ENCODE data around the gene PNPLA6. TPM values are rescaled to one million over a fixed set of nuclear protein-coding genes. Genes with fewer than 3 reads are reported as not detected.
"Not testable (repeated sequence)": the region's sequence is repeated elsewhere in the genome, so short reads cannot be mapped to it uniquely, and the experiment has no call there.

The PNPLA6 gene
- polyA plus RNA-seq, 1 donor = 35.1 TPM

DNA sequence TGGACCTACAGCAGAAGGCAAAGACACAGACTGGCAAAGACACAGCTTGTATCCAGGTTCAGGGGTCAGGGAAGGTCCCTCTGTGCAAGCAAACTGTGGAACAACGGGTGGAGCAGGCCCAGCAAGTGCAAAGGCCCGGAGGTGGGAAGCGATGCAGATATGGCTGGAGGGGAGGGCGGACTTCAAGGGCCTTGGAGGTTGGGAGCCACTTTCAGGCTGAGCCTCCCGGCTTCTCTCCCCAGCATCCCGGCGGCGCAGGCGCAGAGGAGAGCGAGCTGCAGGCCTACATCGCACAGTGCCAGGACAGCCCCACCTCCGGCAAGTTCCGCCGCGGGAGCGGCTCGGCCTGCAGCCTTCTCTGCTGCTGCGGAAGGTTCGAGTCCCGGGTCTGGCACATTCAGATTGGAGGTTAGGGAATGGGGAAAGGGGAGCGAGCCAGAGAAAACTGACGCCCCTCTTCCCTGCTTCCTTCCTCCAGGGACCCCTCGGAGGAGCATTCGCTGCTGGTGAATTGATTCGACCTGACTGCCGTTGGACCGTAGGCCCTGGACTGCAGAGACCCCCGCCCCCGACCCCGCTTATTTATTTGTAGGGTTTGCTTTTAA lies 2.1 kb upstream of the PNPLA6 start:
- DNase-seq = no peak

DNA sequence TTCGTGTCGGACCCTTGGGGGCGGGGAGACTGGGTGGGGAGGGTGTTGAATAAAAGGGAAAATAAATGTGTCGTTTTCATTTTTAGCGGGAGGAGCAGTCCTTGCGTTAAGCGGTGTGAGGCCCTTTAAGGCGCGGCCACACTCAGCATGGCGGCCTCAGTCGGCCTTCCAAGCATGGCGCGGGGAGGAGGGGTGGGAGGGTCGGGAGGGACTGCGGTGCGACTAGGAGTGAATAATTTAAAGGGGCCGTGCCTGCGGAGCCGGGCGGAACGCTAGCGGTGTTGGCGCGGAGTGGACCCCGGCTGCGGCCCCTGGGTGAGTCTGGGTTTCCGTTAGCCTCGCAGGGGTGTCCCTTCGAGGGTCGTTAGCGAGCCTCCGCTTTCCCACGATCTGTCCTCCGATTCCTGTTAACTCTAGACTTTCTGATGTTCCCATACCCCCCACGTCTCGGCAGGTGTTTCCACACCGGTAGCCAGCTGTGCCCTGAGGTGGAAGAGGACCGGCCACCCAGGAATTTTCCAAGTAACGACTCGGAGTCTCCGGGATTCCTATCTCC lies 1.5 kb upstream of the PNPLA6 start:
- peak; percentile 92 for DNase-seq

DNA sequence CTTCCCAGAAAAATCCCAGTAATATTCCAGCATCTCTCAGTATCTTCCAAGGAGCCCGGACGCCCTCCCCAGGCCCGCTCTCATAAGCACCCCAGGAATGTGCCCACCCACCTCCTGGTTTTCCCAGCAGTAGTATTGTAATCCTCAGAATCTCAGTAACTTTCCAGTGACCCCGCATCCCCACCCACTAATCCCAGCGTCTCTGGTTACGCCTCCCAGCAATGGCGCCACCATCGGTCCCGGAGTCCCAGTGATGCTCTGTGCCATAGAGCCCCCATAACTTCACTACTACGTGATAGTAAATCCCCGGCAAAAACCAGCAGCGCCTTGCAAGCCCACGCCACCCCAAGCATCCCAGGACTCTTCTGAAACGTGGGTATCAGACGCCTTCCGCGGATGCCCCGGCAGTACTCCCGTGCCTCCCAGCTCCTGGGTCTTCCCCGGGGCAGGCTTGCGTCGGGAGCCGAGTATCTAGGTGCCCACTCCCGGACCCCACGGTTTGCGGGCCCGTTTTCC lies 928 bp upstream of the PNPLA6 start:
- DNase-seq = peak; percentile 71

DNA sequence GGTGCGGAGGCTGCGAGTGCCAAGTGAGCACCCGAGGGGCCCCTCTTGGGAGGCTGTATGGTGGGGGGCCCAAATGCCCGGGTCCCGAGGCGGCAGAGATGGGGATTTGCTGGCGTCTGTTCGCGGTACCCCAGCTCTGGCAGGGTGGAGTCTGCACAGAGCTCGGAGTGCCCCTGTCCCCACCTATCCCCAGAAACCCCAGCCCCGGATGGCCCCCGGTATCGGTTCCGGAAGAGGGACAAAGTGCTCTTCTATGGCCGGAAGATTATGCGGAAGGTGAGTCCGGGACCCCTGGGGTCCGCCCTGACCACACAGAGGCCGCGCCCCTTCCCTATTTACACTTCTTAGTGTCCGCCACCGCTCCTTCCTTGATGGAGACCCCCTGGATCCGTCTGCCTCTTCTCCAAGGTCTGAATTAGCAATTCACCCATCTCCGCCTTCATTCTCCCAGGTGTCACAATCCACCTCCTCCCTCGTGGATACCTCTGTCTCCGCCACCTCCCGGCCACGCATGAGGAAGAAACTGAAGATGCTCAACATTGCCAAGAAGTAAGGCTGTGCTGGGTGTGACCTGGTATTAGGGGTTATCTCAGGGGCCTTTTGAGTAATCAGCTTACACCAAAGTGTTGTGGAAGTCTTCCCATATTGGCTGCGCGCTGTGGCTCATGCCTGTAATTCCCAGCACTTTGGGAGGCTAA lies 630 bp downstream of the PNPLA6 start:
- DNase-seq = no peak

DNA sequence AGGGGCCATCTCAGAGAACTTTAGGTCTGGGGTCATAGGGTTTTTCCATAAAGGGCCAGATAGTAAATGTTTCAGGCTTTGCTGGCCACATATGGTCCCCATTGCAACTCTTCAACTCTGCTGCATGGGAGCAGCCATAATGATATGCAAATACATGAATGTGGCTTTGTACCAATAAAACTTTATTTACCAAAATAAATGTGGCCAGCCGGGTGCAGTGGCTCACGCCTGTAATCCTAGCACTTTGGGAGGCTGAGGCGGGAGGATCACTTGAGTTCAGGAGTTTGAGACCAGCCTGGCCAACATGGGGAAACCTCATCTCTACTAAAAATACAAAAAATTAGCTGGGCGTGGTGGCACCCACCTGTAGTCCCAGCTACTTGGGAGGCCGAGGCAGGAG lies 3.5 kb downstream of the PNPLA6 start:
- DNase-seq = not testable (repeated sequence)

DNA sequence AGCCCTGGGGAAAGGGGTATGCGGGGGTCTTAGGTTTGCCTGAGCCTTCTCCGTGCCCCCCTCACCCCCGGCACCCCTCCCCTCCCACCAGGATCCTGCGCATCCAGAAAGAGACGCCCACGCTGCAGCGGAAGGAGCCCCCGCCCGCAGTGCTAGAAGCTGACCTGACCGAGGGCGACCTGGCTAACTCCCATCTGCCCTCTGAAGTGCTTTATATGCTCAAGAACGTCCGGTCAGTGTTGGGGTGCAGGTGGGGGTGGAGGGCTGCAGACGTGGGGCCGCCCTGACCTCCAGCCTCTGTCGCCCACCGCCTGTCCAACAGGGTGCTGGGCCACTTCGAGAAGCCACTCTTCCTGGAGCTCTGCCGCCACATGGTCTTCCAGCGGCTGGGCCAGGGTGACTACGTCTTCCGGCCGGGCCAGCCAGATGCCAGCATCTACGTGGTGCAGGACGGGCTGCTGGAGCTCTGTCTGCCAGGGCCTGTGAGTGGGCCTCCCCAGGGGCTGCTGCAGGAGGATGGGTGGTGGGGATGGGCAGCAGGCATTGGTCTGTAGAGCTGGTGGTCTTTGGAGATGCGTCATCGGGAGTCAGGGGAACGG lies 4.4 kb downstream of the PNPLA6 start:
- no peak for DNase-seq

DNA sequence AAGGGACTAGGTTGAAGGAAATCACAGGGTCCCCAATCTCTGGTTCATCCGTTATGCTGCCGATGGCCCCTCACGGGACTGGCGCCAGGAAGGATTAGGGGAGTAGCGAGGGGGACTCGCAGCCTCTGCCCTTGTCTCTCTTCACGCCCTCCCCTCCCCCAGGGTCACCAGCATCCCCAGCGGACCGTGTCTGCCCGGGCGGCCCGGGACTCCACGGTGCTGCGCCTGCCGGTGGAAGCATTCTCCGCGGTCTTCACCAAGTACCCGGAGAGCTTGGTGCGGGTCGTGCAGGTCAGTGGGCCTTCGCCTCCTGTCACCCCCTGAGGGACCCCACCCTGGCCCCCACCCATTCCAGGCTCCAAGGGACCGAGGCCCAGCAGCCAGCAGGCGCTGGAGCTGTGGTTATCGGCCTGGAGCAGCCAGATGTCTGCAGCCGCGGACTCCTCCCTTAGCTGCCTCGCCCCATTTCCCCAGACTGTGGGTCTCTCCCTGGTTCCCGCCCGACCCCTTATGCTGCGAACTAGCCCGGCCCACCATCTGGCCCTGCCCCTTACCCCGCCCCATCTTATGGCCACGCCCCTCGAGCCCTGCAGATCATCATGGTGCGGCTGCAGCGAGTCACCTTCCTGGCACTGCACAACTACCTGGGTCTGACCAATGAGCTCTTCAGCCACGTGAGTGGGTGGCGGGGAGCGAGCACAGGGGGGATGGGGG lies 5.4 kb downstream of the PNPLA6 start:
- no peak for DNase-seq

DNA sequence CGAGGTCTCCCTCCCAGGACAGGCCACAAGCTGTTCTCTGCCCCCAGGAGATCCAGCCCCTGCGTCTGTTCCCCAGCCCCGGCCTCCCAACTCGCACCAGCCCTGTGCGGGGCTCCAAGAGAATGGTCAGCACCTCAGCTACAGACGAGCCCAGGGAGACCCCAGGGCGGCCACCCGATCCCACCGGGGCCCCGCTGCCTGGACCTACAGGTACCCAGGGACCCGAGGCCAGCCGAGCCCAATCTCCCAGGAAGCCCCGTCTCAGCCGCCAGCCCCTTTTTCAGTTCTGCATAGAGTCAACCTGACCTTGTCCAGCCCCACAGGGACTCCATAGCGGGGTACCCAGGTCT lies 5.9 kb downstream of the PNPLA6 start:
- DNase-seq = no peak

DNA sequence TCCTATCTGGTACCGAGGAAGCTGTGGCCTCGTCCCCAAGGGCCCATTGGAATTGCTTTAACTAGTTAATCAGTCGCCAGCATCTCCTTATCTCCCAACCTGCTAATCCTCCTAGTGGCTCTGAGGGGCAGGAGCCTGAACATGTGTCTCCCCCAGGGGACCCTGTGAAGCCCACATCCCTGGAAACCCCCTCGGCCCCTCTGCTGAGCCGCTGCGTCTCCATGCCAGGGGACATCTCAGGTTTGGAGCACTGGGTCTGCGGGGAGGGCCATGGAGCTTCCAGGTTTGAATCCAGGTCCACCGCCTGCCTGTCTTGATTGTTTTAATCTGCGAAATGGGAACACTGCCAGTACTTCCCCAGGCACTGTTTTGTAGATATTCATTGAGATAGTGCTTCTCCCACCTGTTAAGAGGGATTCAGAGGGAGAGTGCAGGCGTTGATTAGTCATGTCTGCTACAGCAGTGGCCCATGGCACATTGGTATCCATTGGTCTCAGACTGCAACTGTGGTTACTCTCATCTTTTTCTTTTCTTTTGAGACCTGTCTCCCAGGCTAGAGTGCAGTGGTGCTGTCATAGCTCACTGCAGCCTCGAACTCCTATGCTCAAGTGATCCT lies 6.4 kb downstream of the PNPLA6 start:
- DNase-seq = no peak

DNA sequence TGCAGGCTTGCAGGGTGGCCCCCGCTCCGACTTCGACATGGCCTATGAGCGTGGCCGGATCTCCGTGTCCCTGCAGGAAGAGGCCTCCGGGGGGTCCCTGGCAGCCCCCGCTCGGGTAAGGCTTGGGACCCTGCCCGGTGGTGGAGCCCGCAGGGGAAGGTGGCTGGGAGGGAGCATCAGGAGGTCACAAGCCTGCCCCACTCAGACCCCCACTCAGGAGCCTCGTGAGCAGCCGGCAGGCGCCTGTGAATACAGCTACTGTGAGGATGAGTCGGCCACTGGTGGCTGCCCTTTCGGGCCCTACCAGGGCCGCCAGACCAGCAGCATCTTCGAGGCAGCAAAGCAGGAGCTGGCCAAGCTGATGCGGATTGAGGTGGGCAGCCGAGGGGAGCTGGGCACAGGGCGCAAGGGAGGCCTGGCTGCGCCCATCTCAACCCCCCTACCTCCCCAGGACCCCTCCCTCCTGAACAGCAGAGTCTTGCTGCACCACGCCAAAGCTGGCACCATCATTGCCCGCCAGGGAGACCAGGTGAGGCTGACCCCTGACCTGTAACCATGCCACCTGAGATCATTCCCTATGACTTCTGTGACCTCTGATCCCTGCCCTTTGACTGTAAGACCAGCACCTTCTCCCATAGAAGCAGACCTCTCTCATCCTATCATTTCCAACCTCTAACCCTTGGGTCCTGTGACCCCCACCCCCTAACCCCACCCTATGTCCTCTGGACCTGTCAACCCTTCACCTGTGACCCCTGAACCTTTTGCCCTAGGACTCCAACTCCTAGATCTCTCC lies 7.2 kb downstream of the PNPLA6 start:
- no peak for DNase-seq

DNA sequence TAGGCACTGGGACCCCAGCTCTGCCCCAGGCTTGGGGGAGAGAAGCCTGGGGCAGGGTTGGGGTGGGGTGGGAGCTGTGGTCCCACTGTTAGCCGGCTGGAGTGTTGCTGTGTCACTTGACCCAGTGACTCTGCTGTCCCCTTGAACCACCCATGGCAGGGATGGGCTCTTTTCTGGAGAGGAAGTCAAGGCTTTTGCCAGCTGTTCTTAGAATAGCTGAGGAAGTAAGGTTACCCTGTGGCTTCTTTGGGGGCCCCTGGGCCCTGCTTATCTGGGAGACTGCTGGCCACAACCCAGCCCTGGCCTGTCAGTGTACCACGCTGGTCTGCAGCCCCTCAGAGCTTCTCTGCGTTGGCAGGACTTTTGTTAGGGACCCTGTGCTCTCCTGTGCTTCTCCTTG lies 9.1 kb downstream of the PNPLA6 start:
- DNase-seq = no peak

DNA sequence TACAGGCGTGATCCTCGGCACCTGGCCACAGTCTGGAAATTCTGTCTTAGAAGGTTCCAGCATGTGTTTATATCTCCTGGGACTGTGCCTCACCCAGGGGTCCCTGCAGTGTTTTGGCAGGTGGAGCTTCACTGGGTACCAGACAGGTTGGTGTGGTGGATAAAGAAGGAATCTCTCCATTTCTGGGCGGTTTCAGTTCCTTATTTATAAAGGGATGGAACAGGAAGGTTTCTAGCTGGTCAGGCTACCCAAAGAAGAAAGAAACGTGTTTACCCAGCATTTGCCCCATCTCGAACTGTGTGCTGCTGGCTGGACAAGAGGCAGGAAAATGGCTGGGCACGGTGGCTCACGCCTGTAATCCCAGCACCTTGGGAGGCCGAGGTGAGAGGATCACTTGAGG lies 9.8 kb downstream of the PNPLA6 start:
- DNase-seq = no peak

DNA sequence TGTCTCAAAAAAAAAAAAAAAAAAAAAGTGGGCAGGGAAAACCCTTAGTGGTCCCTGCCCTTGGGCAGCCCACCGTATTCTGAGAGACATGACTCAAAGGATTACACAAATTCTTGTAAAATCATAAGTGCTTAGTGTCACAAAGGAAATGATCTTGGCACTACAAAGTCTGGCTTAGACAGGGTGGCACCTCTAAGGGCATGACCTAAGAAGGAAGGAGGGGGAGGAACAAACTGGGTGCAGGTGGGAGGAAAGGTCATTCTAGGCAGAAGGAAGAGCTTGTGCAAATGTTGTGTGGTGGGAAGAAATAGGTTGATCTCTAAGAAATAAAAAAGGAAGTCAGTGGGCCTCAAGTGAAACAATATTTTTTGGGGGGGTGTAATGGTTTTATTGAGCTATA lies 10.4 kb downstream of the PNPLA6 start:
- DNase-seq = no peak

DNA sequence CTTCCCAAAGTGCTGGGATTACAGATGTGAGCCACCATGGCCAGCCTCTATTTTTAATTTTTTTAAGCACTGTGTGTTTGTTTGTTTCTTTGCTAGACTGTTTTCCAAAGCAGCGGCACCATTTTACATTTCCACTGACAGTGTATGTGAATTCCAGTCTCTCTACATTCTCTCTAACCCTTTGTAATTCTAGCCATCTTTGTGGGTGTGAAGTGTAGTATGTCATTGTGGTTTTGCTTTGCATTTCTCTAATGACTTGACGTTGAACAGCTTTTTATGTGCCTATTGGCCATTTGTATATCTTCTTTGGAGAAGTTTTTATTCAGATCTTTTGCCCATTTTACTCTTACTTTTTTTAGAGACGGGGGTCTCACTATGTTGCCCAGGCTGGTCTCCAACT lies 11.6 kb downstream of the PNPLA6 start:
- DNase-seq = no peak

DNA sequence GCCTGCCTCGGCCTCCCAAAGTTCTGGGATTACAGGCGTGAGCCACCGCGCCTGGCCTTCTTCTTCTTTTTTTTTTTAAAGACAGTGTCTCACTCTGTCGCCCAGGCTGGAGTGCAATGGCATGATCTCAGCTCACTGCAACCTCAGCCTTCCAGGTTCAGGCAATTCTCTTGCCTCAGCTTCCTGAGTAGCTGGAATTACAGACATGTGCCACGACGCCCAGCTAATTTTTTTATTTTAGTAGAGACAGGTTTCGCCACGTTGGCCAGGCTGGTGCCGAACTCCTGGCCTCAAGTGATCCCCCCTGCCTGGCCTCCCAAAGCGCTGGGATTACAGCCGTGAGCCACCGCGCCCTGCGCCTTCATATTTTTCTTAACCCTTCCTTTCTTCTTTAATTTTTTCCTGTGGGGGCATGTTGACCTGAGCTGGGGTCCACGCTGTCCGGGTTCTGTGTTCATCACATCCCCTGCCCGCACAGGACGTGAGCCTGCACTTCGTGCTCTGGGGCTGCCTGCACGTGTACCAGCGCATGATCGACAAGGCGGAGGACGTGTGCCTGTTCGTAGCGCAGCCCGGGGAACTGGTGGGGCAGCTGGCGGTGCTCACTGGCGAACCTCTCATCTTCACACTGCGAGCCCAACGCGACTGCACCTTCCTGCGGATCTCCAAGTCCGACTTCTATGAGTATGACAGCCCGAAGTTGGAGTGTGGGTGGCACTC lies 14.1 kb downstream of the PNPLA6 start:
- DNase-seq = no peak

DNA sequence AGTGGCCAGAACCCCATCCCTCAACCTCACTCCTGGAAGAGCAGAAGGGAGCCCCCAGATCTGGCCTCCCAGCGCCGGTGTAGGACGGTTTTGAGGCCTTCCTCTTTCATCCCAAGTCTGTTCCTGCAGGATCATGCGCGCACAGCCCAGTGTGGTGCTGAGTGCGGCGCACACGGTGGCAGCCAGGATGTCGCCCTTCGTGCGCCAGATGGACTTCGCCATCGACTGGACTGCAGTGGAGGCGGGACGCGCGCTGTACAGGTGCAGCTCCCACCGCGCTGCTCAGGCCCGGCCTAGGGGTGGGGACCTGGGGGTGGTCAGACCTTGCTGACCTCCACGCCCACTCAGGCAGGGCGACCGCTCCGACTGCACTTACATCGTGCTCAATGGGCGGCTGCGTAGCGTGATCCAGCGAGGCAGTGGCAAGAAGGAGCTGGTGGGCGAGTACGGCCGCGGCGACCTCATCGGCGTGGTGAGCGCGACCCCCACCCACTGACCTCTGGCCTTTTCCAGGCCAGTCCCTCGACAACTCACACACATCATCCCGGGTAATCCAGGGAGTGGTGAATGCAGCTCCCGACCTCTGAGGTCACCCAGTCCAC lies 14.8 kb downstream of the PNPLA6 start:
- DNase-seq = no peak

DNA sequence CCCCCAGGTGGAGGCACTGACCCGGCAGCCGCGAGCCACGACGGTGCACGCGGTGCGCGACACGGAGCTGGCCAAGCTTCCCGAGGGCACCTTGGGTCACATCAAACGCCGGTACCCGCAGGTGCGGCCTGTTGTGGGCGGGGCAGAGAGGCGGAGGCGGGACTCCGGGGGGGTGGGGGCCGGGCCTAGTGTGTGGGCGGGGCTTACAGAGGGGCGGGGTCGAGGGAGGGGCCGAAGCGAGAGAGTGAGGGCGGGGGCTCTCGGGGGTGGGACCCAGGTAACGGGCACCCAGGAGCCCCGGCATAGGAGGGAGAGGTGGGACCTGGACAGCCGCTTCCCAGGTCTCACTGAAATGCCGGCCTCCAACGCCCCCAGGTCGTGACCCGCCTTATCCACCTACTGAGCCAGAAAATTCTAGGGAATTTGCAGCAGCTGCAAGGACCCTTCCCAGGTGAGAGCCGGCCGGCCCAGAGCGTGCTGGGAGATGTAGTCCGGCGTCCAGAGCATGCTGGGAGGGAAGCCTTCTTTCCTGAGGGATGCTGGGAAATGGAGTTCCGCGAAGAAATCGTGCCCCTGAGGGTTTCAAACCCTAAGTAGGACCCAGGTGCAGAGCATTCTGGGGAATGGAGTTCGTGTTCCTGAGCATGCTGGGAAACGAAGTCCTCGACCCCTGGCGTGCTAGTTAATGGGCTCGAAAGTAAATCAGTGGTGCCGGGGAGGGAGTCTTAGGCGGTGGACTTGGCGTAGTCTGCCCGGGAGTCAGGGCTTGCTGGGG lies 15.7 kb downstream of the PNPLA6 start:
- DNase-seq = peak; percentile 92

DNA sequence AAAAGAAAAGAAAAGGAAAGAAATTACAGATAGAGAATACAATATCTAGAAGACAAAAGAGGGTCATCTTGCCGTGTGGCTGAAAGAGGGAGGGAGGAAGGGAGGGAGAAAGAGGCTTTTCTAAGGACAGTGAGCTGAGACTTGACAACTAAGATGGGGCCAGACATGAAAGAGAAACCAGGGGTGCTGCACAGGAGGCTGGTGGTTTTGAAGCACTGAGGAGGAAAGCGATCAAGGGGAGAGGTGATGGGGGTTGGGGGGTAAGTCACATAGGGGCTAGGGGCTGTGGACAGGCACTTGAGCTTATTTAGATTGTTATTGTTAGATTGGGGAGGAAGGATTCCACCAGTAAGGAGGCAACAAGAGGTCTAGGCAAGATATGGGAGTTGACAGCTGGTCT lies 17.3 kb downstream of the PNPLA6 start:
- DNase-seq = no peak

DNA sequence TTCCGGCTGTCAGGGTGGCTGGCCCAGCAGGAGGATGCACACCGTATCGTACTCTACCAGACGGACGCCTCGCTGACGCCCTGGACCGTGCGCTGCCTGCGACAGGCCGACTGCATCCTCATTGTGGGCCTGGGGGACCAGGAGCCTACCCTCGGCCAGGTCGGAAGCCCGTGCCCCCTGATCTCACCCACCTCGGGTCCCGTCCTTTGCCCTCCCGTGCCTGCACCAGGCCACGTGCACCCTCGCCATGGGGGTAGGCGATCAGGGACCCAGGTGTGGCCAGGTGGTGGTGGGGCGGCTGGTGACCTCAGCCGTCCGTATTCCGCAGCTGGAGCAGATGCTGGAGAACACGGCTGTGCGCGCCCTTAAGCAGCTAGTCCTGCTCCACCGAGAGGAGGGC lies 19.0 kb downstream of the PNPLA6 start:
- no peak for DNase-seq

Data from left kidney (tissue), 2 donors.